Gastrocnemius medialis (tissue), 4 donors: ENCODE results near the gene COG1. TPM values are rescaled to one million over a fixed set of nuclear protein-coding genes. Genes with fewer than 3 reads are reported as not detected.
A peak's percentile ranks its signal among the peaks of the same experiment; 100 is the strongest.

Source experiments
- ATAC-seq, 2 donors: fragments of 150-250 bp; one replicate each; pipeline ENCODE4 v1.9.1; 2016
- DNase-seq, 2 donors: peaks; one replicate each; pipeline ENCODE4 v3.0.0-alpha.2; 2019
- H3K27ac ChIP-seq, 4 donors: fragments of 200-600 bp; sonication (generic); 1 replicate in 1 of 4; 2 replicates in 3 of 4; pipeline ENCODE4 v1.5.1; 2016 to 2018; ENCODE audit warnings: mild to moderate bottlenecking in 2 of 4, moderate library complexity in 1 of 4
- H3K27me3 ChIP-seq, 3 donors: fragments of 200-600 bp; sonication (generic) in 2 of 3; 1 replicate in 1 of 3; 2 replicates in 2 of 3; pipeline versions ENCODE4 v1.5.1 to v1.6.0; 2016 to 2019; ENCODE audit warnings: mild to moderate bottlenecking in 1 of 3, moderate library complexity in 1 of 3
- H3K36me3 ChIP-seq, 2 donors: fragments of 200-600 bp; sonication (generic) in 1 of 2; one replicate each; pipeline ENCODE4 v1.5.1; 2017 to 2018
- H3K4me1 ChIP-seq, 2 donors: fragments of 200-600 bp; sonication (generic) in 1 of 2; one replicate each; pipeline ENCODE4 v1.5.1; 2016 to 2017; ENCODE audit warnings: mild to moderate bottlenecking in 2 of 2
- H3K4me3 ChIP-seq, 4 donors: fragments of 200-600 bp; sonication (generic) in 3 of 4; 1 replicate in 1 of 4; 2 replicates in 3 of 4; pipeline ENCODE4 v1.5.1; 2016 to 2019; ENCODE audit warnings: mild to moderate bottlenecking in 2 of 4
- H3K9me3 ChIP-seq, 3 donors: fragments of 200-600 bp; sonication (generic) in 2 of 3; 1 replicate in 1 of 3; 2 replicates in 2 of 3; pipeline ENCODE4 v1.5.1; 2016 to 2019
- POLR2A ChIP-seq, 2 donors: fragments of 450-650 bp; IDR thresholded peaks; one replicate each; pipeline ENCODE4 v1.6.1; 2017; ENCODE audit warnings: antibody characterized with exemption in 2 of 2, mild to moderate bottlenecking in 2 of 2, moderate library complexity in 2 of 2
- in situ Hi-C, 4 donors: fragments of 200-750 bp; cut with MboI; loops; one replicate each; pipeline versions ENCODE4 v1.15.0 to v1.8.0; 2017; ENCODE audit warnings: low sequenced_read_pairs in 4 of 4
- intact Hi-C: fragments of 100-400 bp; cut with DNase I; formaldehyde crosslinking; loops from one replicate; pipeline ENCODE4 v1.15.1; 2023; ENCODE audit warnings: low total_unique reads
- total RNA-seq, 4 donors: library from RNA; depleted of rRNA; stranded (reverse); fragments of >200 nt; gene quantifications; one replicate each; pipeline versions ENCODE4 v1.1.0 to v1.2.3, GENCODE V29; 2016
- TF ChIP-seq, protein P1 (sequence below), 5 experiments: fragments of 450-650 bp in 3 of 5; fragments of 200-600 bp in 2 of 5; sonication (generic) in 2 of 5; IDR thresholded peaks in 4 of 5; conservative IDR thresholded peaks in 1 of 5; 1 replicate in 4 of 5; 2 replicates in 1 of 5; pipeline ENCODE4 v1.5.1; 2016 to 2019; ENCODE audit warnings: antibody characterized with exemption in 5 of 5, mild to moderate bottlenecking in 3 of 5, moderate library complexity in 3 of 5

The COG1 gene
- total RNA-seq, 4 donors from 2014 or later: 21.2 to 34.7 (median 26.7) TPM

DNA sequence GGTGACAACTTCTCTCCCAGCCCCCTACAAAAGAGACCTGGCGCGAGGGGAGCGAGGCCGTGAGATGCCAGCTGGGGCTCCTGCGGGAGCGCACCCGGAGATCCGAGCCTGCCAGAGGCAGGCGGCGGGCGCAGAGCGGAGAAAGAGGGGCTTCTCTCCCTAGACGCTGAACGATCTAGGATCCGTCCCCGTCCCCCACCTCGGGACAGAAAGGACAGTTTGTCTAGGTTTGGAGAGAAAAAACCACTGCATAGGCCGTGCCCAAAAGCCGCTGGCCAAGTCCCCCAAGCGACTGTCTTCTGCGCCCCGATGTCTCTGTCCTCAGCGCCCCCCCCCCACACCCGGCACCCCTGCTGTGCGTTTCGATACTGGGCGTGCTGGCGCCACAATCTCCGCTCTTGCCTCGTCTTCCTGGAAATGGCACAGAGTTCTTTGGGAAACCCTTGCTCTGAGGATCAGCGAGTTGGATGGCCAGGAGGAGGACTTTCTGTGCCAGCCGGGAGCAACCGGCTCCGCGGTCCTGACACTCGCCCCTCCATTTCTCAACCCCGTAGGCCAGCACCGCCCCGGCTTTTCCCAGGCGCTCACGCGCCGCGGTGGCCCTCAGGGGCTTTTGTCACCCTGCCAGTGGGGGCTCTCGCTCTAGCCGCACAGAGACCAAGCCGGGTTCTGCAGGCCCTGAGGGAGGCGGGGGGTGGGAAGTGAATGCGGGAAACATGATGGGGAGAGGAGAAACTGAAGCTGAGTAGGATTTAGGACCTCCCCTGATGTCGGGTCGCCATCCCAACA is 27.0 kb upstream of the COG1 start:
- no peaks in the 10 kb centered on the region for H3K9me3 ChIP-seq
- H3K4me1 ChIP-seq: peaks cover 4 to 24% of the 10 kb centered on the region in 2 donors
- in situ Hi-C loops (loop anchor here (25.0 kb wide), 2 partner anchors 429 to 604 kb away; no protein-coding TSS in a partner anchor), intact Hi-C loops (no loop called here)
- H3K27me3 ChIP-seq: peaks cover 45 to 64% (median 46%) of the 10 kb centered on the region in 3 donors
- no peaks in the 10 kb centered on the region for H3K36me3 ChIP-seq
- ATAC-seq (no peak), DNase-seq (no peak)
- peak overlapping the region; percentile 51 to 64 (median 54) for H3K4me3 ChIP-seq
- H3K27ac ChIP-seq: peak overlapping the region in 3 of 4 donors; percentile 20 to 60 (median 50)
- no peak for TF ChIP-seq POLR2A (IDR thresholded peaks at IDR 0.05)
- TF ChIP-seq, protein P1, sequence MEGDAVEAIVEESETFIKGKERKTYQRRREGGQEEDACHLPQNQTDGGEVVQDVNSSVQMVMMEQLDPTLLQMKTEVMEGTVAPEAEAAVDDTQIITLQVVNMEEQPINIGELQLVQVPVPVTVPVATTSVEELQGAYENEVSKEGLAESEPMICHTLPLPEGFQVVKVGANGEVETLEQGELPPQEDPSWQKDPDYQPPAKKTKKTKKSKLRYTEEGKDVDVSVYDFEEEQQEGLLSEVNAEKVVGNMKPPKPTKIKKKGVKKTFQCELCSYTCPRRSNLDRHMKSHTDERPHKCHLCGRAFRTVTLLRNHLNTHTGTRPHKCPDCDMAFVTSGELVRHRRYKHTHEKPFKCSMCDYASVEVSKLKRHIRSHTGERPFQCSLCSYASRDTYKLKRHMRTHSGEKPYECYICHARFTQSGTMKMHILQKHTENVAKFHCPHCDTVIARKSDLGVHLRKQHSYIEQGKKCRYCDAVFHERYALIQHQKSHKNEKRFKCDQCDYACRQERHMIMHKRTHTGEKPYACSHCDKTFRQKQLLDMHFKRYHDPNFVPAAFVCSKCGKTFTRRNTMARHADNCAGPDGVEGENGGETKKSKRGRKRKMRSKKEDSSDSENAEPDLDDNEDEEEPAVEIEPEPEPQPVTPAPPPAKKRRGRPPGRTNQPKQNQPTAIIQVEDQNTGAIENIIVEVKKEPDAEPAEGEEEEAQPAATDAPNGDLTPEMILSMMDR (IDR thresholded peaks at IDR 0.05 in 4 of 5, conservative IDR thresholded peaks at IDR 0.05 in 1 of 5): no peak

DNA sequence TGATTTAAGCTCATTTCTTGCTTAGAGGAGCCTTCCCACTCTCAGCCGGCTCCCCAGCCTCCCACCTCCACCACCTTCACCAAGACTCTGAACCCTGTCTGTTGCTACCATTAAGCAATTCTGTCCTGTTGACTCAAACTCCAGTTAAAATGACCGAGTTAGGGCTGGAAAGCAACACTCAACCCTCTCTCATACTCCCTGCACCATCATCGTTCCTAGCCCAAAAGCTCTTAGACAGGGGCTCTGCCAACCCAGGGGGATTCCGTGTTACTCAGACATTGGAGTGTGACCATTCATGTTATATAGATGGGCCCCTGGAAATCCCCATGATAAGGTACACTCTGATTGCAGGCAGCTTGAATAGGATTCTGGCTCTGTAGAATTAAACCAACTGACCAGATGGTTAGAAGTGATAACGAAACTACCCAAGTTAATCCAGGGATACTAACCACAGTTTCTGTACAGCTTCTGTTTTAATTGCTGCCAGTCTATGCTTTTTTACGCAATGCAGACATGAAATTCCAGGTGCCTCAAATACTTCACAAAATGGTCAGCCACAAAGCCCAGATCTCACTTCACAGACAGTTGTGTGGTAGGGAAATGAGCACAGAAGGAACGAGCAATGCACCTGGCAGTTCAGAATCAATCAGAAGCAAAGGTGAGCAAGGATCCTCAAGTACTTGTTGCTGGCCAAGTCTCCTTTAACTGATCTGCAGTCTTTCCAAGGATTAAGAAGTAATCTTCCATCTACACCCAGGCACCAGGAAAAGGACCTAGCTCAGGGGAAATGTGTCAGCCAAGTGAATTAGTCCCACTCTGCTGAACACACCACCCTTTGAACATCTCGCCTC is 25.9 kb upstream of the COG1 start:
- Histone ChIP-seq H3K4me1 (peaks cover 4 to 24% of the 10 kb centered on the region in 2 donors), H3K36me3 (no peaks in the 10 kb centered on the region), H3K4me3 (peak overlapping the region; percentile 51 to 64 (median 54)), H3K27ac (peak overlapping the region in 3 of 4 donors; percentile 41 to 64 (median 60)), H3K9me3 (no peaks in the 10 kb centered on the region), H3K27me3 (peaks cover 37 to 53% (median 44%) of the 10 kb centered on the region in 3 donors)
- no peak for TF ChIP-seq POLR2A (IDR thresholded peaks at IDR 0.05)
- TF ChIP-seq, protein P1 (IDR thresholded peaks at IDR 0.05 in 4 of 5, conservative IDR thresholded peaks at IDR 0.05 in 1 of 5): no peak
- ATAC-seq (no peak), DNase-seq (no peak)
- in situ Hi-C loops: loop anchor here (25.0 kb wide), 2 partner anchors 430 to 605 kb away; no protein-coding TSS in a partner anchor
- intact Hi-C loops: no loop called here

DNA sequence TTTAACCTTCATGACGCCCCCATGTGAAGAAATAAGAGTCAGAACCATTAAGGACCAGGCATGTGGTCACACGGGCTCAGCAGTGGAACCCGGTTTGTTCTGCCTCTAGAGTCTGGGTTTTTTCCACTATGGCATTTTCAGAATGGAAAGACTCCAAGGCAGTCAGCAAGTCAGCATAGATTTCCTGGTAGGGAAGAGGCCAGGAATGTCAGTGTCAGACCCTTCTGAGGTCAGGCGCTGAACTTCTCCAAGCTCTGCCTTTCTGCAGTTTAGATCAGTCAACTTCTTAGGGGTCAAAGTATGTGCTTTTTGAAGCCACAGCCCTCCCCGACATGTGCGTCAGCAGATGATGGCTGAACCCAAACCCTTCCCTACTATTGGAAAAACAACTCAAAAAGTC is 24.2 kb upstream of the COG1 start:
- Histone ChIP-seq H3K4me3 (no peak overlapping the region), H3K27ac (peak overlapping the region in 3 of 4 donors; percentile 17 to 68 (median 62)), H3K4me1 (peaks cover 4 to 24% of the 10 kb centered on the region in 2 donors), H3K9me3 (no peaks in the 10 kb centered on the region), H3K36me3 (no peaks in the 10 kb centered on the region), H3K27me3 (peaks cover 24 to 39% (median 37%) of the 10 kb centered on the region in 3 donors)
- no peak for TF ChIP-seq POLR2A (IDR thresholded peaks at IDR 0.05)
- TF ChIP-seq, protein P1 (IDR thresholded peaks at IDR 0.05 in 4 of 5, conservative IDR thresholded peaks at IDR 0.05 in 1 of 5): no peak
- DNase-seq (no peak), ATAC-seq (peak; percentile 53 to 66)
- intact Hi-C loops: no loop called here
- in situ Hi-C loops: loop anchor here (25.0 kb wide), 2 partner anchors 431 to 606 kb away; no protein-coding TSS in a partner anchor

DNA sequence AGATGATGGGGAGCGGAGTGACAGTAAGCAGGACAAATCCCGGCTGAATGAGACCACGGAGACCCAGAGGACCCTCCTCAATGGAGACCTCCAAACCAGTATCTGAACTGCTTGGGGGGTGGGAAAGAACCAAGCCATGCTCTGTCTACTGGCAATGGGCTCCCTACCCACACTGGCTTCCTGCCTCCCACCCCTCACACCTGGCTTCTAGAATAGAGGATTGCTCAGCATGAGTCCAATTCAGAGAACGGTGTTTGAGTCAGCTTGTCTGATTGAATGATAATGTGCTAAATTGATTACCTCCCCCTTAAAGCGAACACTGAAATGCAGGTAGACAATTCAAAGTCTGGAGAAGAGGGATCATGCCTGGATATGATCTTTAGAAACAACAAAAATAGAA is 22.5 kb upstream of the COG1 start:
- H3K27me3 ChIP-seq: peaks cover 8 to 25% (median 25%) of the 10 kb centered on the region in 3 donors
- DNase-seq (no peak), ATAC-seq (no peak)
- intact Hi-C loops (loop anchor here (10.0 kb wide), 1 partner anchor 86 kb away; no protein-coding TSS in a partner anchor), in situ Hi-C loops (loop anchor here (25.0 kb wide), 2 partner anchors 433 to 608 kb away; no protein-coding TSS in a partner anchor)
- no peaks in the 10 kb centered on the region for H3K36me3 ChIP-seq
- H3K4me1 ChIP-seq: peaks cover 4 to 13% of the 10 kb centered on the region in 2 donors
- H3K27ac ChIP-seq: peak overlapping the region in 2 of 4 donors; percentile 62 to 68
- no peak for TF ChIP-seq POLR2A (IDR thresholded peaks at IDR 0.05)
- TF ChIP-seq, protein P1 (IDR thresholded peaks at IDR 0.05 in 4 of 5, conservative IDR thresholded peaks at IDR 0.05 in 1 of 5): no peak
- H3K4me3 ChIP-seq: no peak overlapping the region
- H3K9me3 ChIP-seq: no peaks in the 10 kb centered on the region
